Transverse colon (tissue), 4 donors: Measurements from ENCODE around the gene SOX18.

Experiments
- POLR2A ChIP-seq: fragments of 450-650 bp; IDR thresholded peaks from one replicate; pipeline ENCODE4 v1.6.1; 2016; ENCODE audit warnings: antibody characterized with exemption, mild to moderate bottlenecking, moderate library complexity
- POLR2AphosphoS5 ChIP-seq, 3 donors: sonication (generic); formaldehyde crosslinking; IDR thresholded peaks; one replicate each; pipeline ENCODE4 v1.6.1; 2016; ENCODE audit warnings: antibody characterized with exemption in 3 of 3
- TF ChIP-seq, protein P1 (sequence below), 5 experiments: fragments of 200-600 bp in 3 of 5; fragments of 450-650 bp in 2 of 5; sonication (generic) in 3 of 5; IDR thresholded peaks; 1 replicate in 2 of 5; 2 replicates in 3 of 5; pipeline ENCODE4 v1.5.1; 2016 to 2017; ENCODE audit warnings: antibody characterized with exemption in 5 of 5, inconsistent platforms in 3 of 5, mild to moderate bottlenecking in 2 of 5, moderate library complexity in 1 of 5

DNA sequence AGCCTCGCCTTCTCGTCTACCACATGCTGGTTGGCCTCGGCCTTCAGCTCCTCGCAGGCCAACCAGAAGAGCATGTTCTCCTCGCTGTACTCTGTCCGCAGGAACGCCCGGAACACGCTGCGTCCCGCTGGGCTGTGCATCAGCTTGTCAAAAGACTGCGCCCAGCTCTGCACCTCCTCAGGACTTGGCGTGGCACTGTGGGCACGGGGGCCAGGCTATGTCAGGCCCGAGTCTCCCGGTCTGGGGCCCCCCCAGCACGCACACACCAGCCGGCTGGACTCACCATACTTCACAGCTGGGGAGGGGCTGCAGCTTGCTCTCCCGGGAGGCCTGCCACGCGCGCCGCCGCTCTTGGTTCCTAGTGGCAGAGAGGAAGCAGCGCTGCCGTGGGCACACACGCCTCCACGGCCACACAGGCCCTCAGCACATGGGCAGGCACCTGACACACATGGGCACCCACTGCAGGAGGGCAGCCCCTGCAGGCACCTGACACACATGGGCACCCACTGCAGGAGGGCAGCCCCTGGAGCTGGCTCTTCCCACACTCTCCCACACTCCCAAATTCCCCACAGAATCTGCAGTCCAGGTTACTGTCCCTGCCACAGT is 24.8 kb upstream of the SOX18 start:
- TF ChIP-seq, protein P1, sequence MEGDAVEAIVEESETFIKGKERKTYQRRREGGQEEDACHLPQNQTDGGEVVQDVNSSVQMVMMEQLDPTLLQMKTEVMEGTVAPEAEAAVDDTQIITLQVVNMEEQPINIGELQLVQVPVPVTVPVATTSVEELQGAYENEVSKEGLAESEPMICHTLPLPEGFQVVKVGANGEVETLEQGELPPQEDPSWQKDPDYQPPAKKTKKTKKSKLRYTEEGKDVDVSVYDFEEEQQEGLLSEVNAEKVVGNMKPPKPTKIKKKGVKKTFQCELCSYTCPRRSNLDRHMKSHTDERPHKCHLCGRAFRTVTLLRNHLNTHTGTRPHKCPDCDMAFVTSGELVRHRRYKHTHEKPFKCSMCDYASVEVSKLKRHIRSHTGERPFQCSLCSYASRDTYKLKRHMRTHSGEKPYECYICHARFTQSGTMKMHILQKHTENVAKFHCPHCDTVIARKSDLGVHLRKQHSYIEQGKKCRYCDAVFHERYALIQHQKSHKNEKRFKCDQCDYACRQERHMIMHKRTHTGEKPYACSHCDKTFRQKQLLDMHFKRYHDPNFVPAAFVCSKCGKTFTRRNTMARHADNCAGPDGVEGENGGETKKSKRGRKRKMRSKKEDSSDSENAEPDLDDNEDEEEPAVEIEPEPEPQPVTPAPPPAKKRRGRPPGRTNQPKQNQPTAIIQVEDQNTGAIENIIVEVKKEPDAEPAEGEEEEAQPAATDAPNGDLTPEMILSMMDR (IDR thresholded peaks at IDR 0.05) = no peak
- no peak for TF ChIP-seq POLR2AphosphoS5 (IDR thresholded peaks at IDR 0.05)
- TF ChIP-seq POLR2A = no peak
